Breast epithelium (tissue), 4 donors: ENCODE measurements around the gene RGP1. TPM values are rescaled to one million over a fixed set of nuclear protein-coding genes. Genes with fewer than 3 reads are reported as not detected.
A peak's percentile ranks its signal among the peaks of the same experiment; 100 is the strongest.

Source experiments
- DNase-seq, 2 donors: peaks; one replicate each; pipeline ENCODE4 v3.0.0-alpha.2; 2019; ENCODE audit warnings: low spot score in 2 of 2
- H3K27ac ChIP-seq, 2 donors: fragments of 200-600 bp; sonication (generic) in 1 of 2; one replicate each; pipeline ENCODE4 v1.5.1; 2016 to 2019; ENCODE audit warnings: mild to moderate bottlenecking in 1 of 2
- H3K27me3 ChIP-seq, 2 donors: fragments of 200-600 bp; sonication (generic) in 1 of 2; one replicate each; pipeline versions ENCODE4 v1.5.1 to v1.6.0; 2017 to 2019; ENCODE audit warnings: control low read depth in 1 of 2, mild to moderate bottlenecking in 1 of 2
- H3K36me3 ChIP-seq: fragments of 200-600 bp; one replicate; pipeline ENCODE4 v1.5.1; 2019
- H3K4me1 ChIP-seq, 2 donors: fragments of 200-600 bp; sonication (generic); one replicate each; pipeline ENCODE4 v1.5.1; 2016 to 2019; ENCODE audit warnings: control low read depth in 1 of 2
- H3K4me3 ChIP-seq, 3 donors: fragments of 200-600 bp; sonication (generic); 1 replicate in 2 of 3; 2 replicates in 1 of 3; pipeline ENCODE4 v1.5.1; 2016 to 2019; ENCODE audit warnings: mild to moderate bottlenecking in 3 of 3, moderate library complexity in 2 of 3
- H3K9me3 ChIP-seq, 2 donors: fragments of 200-600 bp; sonication (generic) in 1 of 2; one replicate each; pipeline ENCODE4 v1.5.1; 2016 to 2019; ENCODE audit warnings: control low read depth in 1 of 2
- POLR2A ChIP-seq: fragments of 450-650 bp; IDR thresholded peaks from one replicate; pipeline ENCODE4 v1.6.1; 2016; ENCODE audit warnings: antibody characterized with exemption, mild to moderate bottlenecking, moderate library complexity
- POLR2AphosphoS5 ChIP-seq, 3 donors: sonication (generic); formaldehyde crosslinking; IDR thresholded peaks; one replicate each; pipeline ENCODE4 v1.6.1; 2017; ENCODE audit warnings: antibody characterized with exemption in 3 of 3
- intact Hi-C: fragments of 100-400 bp; cut with DNase I; formaldehyde crosslinking; loops from one replicate; pipeline ENCODE4 v1.15.1; 2023; ENCODE audit warnings: low total_unique reads
- total RNA-seq, 3 donors: library from RNA; depleted of rRNA; stranded (reverse); fragments of >200 nt; gene quantifications; one replicate each; pipeline ENCODE4 v1.1.0, GENCODE V29; 2016
- TF ChIP-seq, protein P1 (sequence below), 3 donors: fragments of 450-650 bp; IDR thresholded peaks; one replicate each; pipeline ENCODE4 v1.5.1; 2016 to 2017; ENCODE audit warnings: antibody characterized with exemption in 3 of 3, mild to moderate bottlenecking in 3 of 3, moderate library complexity in 3 of 3

RGP1 gene, protein sequence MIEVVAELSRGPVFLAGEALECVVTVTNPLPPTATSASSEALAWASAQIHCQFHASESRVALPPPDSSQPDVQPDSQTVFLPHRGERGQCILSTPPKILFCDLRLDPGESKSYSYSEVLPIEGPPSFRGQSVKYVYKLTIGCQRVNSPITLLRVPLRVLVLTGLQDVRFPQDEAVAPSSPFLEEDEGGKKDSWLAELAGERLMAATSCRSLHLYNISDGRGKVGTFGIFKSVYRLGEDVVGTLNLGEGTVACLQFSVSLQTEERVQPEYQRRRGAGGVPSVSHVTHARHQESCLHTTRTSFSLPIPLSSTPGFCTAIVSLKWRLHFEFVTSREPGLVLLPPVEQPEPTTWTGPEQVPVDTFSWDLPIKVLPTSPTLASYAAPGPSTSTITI
- total RNA-seq, result 10 to 100 TPM; 16.7 to 20.1 (median 17.4) TPM

DNA sequence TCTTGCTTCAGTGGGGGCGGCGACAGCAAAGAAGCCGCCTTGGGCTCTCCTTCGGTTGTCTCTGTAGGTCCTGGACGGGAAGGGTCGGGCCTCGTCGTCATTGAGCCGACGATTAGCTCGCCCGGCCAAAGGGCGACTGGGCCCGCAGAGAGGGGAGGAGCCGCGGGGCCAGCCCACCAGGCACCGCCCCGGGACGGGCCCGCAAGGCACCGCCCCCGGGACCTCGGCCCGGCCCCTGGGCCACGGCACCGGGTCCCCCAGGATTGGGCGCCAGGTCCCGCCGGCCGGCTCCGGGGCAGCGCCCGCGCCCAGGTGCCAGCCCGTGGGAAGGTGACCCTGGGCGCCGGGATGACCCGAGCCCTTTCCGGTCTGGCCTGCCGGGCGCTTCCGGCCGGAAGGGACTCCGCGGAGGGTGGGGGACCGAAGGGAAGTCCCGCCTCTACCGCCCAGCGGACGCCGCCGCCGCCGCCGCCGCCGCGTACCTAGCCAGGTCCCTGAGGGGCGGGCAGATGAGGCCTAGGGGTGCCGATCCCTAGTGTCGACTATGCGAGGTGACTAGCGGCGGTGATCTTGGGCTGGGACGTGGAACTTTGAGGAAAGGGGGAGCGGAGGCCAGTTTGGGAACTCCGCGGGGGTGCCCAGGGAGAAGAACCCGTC, at the start of gene RGP1, which contains the start of gene GBA2:
RGP1 (plus strand) TSS at position 430 of the 657 bp plus-strand sequence. CDS start 469 bp downstream, outside the sequence.
GBA2 (minus strand) TSS at position 371 of the 657 bp plus-strand sequence. CDS start 524 bp downstream, outside the sequence.
- TF ChIP-seq POLR2A, result peak; percentile 23
- peak; percentile 61 to 83 (median 72) for TF ChIP-seq POLR2AphosphoS5 (IDR thresholded peaks at IDR 0.05)
- TF ChIP-seq, protein P1, sequence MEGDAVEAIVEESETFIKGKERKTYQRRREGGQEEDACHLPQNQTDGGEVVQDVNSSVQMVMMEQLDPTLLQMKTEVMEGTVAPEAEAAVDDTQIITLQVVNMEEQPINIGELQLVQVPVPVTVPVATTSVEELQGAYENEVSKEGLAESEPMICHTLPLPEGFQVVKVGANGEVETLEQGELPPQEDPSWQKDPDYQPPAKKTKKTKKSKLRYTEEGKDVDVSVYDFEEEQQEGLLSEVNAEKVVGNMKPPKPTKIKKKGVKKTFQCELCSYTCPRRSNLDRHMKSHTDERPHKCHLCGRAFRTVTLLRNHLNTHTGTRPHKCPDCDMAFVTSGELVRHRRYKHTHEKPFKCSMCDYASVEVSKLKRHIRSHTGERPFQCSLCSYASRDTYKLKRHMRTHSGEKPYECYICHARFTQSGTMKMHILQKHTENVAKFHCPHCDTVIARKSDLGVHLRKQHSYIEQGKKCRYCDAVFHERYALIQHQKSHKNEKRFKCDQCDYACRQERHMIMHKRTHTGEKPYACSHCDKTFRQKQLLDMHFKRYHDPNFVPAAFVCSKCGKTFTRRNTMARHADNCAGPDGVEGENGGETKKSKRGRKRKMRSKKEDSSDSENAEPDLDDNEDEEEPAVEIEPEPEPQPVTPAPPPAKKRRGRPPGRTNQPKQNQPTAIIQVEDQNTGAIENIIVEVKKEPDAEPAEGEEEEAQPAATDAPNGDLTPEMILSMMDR (IDR thresholded peaks at IDR 0.05), result no peak
- Histone ChIP-seq H3K9me3 (no peaks in the 10 kb centered on the region), H3K4me1 (peaks cover 6 to 29% of the 10 kb centered on the region in 2 donors), H3K27me3 (no peaks in the 10 kb centered on the region), H3K27ac (peak within 1 kb of the TSS; percentile 93 to 95), H3K4me3 (peak within 1 kb of the TSS; percentile 80 to 98 (median 87)), H3K36me3 (no peaks in the 10 kb centered on the region)
- intact Hi-C loops, result no loop called here
- peak; percentile 63 to 76 for DNase-seq

DNA sequence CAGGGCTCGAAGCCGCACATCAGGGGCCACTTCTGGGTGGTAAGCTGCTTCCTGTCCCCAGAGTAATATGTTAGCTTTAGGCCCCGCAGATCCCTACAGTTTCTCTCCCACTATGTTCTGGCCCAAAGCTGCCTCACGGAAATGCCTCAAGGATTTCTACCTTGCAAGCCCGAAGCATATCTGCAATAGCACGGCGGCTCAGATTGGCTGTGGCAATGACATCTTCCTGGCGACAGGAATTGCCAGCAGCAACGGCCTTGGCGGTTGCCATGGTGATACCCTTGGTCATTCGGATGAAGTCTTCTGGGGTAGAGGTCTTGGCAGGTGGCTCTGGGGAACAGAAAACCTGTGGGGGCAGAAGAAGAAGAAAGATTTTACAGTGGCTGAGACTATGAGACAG, 49.1 kb upstream of the RGP1 start:
- H3K4me3 ChIP-seq, result no peak overlapping the region
- no peaks in the 10 kb centered on the region for H3K9me3 ChIP-seq
- H3K4me1 ChIP-seq, result no peaks in the 10 kb centered on the region
- TF ChIP-seq POLR2A (no peak), POLR2AphosphoS5 (IDR thresholded peaks at IDR 0.05) (no peak)
- TF ChIP-seq, protein P1 (IDR thresholded peaks at IDR 0.05), result no peak
- peaks cover 27% of the 10 kb centered on the region for H3K36me3 ChIP-seq
- intact Hi-C loops, result no loop called here
- no peaks in the 10 kb centered on the region for H3K27me3 ChIP-seq
- DNase-seq, result no peak
- H3K27ac ChIP-seq, result no peak overlapping the region

DNA sequence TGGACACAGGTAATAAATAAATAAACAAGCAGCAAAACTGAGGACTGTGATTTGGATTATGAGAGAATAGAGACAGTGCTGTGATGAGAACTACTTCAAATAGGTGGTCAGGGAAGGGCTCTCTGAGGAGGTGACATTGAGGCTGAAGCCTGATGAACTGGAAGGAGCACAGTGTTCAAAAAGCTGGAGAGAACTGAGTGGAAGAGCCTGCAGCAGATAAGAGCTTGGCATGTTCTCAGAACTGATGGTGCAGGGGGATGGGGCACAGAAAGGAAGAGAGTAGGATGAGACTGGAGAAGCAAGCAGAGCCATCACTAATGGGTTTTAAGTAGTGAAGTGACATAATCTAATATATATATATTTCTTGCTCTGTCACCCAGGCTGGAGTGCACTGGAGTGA, 48.1 kb upstream of the RGP1 start:
- Histone ChIP-seq H3K9me3 (no peaks in the 10 kb centered on the region), H3K27me3 (no peaks in the 10 kb centered on the region), H3K4me3 (no peak overlapping the region), H3K36me3 (peaks cover 33% of the 10 kb centered on the region), H3K4me1 (no peaks in the 10 kb centered on the region), H3K27ac (no peak overlapping the region)
- DNase-seq, result no peak
- TF ChIP-seq POLR2AphosphoS5 (IDR thresholded peaks at IDR 0.05), result no peak
- no peak for TF ChIP-seq POLR2A
- TF ChIP-seq, protein P1 (IDR thresholded peaks at IDR 0.05), result no peak
- intact Hi-C loops, result no loop called here

DNA sequence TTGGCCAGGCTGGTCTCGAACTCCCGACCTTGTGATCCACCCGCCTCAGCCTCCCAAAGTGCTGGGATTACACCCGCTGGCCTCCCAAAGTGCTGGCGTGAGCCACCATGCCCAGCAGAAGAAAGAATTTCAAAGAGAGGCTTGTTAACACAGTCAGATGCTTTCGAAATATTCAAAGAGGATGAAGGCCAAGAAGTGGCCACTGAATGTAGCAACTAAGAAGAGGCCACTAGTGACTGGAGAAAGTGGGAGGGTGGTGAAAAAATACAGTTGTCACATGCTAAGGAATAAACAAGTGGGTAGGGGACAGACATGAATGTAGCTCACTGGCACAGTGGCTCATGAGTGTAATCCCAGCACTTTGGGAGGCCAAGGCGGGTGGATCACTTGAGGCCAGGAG, 46.4 kb upstream of the RGP1 start:
- DNase-seq, result no peak
- Histone ChIP-seq H3K4me1 (no peaks in the 10 kb centered on the region), H3K27ac (no peak overlapping the region), H3K27me3 (no peaks in the 10 kb centered on the region), H3K9me3 (no peaks in the 10 kb centered on the region), H3K36me3 (peaks cover 39% of the 10 kb centered on the region), H3K4me3 (no peak overlapping the region)
- intact Hi-C loops, result no loop called here
- TF ChIP-seq, protein P1 (IDR thresholded peaks at IDR 0.05), result no peak
- TF ChIP-seq POLR2A, result no peak
- no peak for TF ChIP-seq POLR2AphosphoS5 (IDR thresholded peaks at IDR 0.05)
